GM18951 (cell line): Measurements from ENCODE around the gene OR10J5.
"Not testable (repeated sequence)": the region's sequence is repeated elsewhere in the genome, so short reads cannot be mapped to it uniquely, and the experiment has no call there.

Experiments used
- POLR2A ChIP-seq: IDR thresholded peaks from 4 replicates; pipeline ENCODE4 v1.6.1; 2011; ENCODE audit warnings: mild to moderate bottlenecking; ENCODE audit not compliant: insufficient read length, insufficient read depth; ENCODE audit errors: extremely low read depth
- in situ Hi-C: fragments of 300-500 bp; cut with MboI; formaldehyde crosslinking; loops from one replicate; pipeline ENCODE4 v1.12.0; 2022; ENCODE audit warnings: low sequenced_read_pairs, mixed read lengths, inconsistent platforms; ENCODE audit not compliant: unreplicated experiment

Gene OR10J5

GRCh38 chr1:159509440-159510228 lies 26.2 kb downstream of the OR10J5 start:
- in situ Hi-C loops: no loop called here
- TF ChIP-seq POLR2A: no peak

- in situ Hi-C loops: no loop called here
- no peak for TF ChIP-seq POLR2A
These were observed 26.9 kb downstream of the OR10J5 start for GRCh38 chr1:159508951-159509350.

- in situ Hi-C loops: no loop called here
- TF ChIP-seq POLR2A: no peak
These were observed 30.1 kb downstream of the OR10J5 start for GRCh38 chr1:159505676-159506075.

- no peak for TF ChIP-seq POLR2A
- in situ Hi-C loops: no loop called here
These were observed 34.7 kb downstream of the OR10J5 start for GRCh38 chr1:159501082-159501481.

- in situ Hi-C loops: not testable (repeated sequence)
These were observed 41.1 kb downstream of the OR10J5 start for GRCh38 chr1:159494513-159495210.

GRCh38 chr1:159493354-159493753 lies 42.5 kb downstream of the OR10J5 start:
- in situ Hi-C loops: no loop called here
- no peak for TF ChIP-seq POLR2A

- TF ChIP-seq POLR2A: no peak
- in situ Hi-C loops: no loop called here
These were observed 43.1 kb downstream of the OR10J5 start for GRCh38 chr1:159492575-159493323.
